Activated CD8-positive, alpha-beta memory T cell treated with anti-CD3 and anti-CD28 coated beads, Interleukin-2, amount 50 U/mL, for 24 hours (primary cell): Measurements from ENCODE around the gene SPAG17.

ENCODE experiments used
- DNase-seq: peaks from one replicate; pipeline ENCODE4 v3.0.0-alpha.2; 2020; ENCODE audit errors: extremely low read depth

The SPAG17 gene

DNA sequence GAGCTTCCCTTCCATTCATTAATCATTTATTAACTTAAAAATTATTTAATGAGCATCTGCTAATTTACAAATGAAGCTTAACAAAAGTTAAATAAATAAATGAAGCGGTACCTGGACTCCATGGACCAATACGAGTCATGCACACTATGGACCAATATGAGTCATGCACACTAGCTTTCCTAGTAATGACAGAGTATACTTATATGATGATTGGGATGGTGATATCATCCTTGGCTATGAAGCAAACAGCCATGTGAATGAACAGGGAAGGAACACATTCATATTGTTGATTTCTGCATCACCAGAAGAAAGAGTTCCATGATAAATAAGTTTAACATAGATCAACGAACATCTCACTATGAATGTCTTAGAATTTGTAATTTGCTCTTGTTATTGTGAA is 109.9 kb downstream of the SPAG17 start:
- no peak for DNase-seq

- no peak for DNase-seq
Observed at GRCh38 chr1:118073648-118074435, 111.2 kb downstream of the SPAG17 start.

GRCh38 chr1:118049981-118050380 is 135.0 kb downstream of the SPAG17 start:
- no peak for DNase-seq

DNA sequence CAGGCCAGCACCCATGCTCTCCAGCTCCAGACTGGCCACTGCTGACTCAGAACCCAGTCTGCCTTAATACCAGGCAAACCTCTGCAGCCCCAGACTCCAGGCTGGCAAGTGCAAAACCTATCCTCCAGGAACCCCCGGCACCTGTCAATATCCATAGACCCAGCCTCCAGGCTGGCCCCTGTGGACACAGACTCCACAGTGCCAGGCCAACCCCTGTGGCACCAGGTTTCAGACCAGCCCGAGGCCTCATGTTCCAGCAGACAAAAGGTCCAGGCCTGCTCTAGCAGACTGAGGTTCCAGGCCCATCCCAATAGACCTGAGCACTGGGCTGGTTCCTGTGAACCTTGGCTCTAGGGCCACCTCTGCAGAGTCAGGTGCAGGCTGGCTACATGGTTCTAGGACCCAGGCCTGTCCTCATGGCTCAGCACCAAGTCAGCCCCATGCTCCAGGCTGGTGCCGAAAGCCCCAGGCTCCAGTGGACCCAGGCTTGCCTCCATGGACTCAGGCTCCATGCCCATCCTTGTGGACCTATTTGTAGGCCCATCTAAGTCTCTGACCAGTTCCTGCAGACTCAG is 137.3 kb downstream of the SPAG17 start:
- DNase-seq: no peak

DNA sequence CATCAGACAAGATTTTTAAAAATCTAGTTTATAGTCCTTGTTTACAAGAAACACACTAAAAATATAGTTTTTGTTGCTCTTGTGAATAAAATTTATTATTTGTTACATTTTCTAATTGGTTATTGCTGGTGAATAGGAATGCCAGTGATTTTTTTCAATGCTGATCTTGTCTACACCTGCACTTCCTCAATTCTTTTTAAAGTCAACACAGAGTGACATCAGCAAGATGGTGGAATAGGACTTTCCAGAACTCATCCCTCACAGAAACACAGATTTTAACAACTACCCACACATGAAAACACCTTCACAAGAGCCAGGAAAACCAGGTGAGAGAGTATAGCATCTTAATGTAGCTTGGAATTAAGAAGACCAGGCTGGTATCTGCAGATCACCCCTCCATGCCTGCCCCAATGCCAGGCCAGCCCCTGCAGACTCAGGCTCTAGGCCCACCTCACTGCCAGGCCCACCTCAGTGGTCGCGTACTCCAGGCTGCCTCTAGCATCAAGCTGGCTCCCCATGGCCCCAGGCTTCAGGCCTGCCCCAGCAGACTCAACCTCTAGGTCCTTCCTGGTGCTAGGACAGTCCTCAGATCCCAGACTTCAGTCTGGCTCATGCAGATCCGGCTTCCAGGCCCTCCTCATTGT is 137.9 kb downstream of the SPAG17 start:
- no peak for DNase-seq

DNA sequence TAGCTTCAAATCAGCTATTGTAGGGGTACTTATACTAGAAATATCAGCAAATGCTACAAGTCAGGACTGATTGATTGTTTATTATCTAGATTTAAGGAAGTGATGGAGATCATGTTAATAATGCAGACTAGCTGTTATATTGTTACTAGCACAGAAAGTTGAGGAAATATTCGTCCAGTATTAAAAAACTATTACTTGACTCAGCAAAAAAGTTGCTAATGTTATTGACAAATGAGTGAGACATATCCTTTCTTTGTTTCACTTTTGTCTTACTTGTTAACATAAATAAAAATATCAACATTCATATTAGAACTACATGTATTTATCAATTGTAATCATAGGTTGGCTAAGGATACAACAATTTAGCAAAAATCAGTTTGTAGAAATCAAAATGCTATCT is 141.4 kb downstream of the SPAG17 start:
- no peak for DNase-seq

DNA sequence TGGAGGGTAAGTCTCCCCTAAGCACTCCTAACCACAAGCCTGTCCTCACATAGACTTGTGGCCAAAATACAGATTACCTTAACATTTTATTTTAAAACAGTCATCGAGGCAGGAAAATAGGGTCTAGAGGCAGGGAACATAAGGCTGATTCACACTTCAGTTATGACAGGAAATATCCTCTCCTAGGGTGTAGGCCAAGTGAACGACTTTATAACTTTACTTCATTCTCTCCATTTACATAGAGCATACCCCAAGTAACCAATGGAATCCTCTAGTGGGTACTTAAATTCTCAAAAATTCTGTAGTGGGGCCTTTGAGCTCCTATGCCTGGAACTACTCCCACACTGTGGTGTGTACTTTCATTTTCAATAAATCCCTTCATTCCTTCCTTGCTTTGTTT is 142.5 kb downstream of the SPAG17 start:
- no peak for DNase-seq

DNA sequence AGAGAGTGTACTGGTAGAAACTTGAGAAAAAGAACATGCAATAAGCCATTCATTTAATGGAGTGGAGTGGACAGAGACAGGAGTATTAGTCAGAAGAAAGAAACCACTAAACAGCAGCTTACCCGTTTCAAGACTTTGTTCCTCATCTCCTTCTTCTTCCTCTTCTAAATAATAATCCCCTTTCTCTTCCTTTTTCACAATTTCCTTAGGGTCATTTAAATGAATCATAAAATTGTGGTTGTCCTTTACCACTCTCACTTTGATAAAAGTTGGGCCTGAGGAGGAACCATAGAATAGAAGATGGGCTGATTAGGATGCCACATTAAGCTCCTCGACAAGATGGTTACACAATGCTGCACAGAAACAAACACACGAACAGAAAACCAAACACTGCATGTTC is 145.9 kb downstream of the SPAG17 start:
- no peak for DNase-seq

DNA sequence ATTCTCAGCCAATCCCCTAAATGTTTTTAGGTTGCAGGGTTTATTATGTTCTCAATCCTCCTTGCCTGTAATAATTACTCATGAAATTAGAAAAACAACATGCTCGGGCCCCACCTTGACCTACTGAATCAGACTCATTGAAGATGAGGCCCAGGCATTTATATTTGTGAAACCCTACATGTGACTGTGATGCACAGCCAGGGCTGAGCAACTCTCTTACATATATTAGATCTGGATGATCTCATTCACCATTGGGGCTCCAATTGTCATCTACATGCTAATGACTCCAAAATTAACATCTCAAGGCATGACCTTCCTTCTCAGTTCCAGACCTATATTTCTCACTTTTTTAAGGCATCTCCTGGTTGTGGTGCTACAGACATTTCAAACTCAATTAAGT is 152.1 kb downstream of the SPAG17 start:
- DNase-seq: no peak

- DNase-seq: no peak
Observed at GRCh38 chr1:118028267-118028666, 156.8 kb downstream of the SPAG17 start.

DNA sequence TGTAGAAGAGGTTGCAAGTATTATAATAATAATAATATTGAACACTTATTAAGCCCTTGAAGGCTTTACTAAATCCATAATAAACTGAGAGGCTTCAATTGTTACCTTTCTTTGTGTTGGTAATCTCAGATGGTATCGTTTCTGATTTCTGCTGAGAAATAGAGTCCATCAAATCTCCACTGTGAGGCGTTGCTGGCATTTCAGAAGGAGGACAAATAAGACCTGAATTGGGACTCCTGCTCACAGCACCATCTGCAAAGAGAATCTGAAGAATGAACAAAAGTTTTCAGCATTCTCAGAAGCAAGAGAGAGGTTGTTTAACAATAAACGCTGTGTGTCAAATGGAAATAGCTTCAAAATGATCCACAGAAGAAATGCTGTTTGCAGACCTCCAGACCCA is 161.8 kb downstream of the SPAG17 start:
- no peak for DNase-seq

DNA sequence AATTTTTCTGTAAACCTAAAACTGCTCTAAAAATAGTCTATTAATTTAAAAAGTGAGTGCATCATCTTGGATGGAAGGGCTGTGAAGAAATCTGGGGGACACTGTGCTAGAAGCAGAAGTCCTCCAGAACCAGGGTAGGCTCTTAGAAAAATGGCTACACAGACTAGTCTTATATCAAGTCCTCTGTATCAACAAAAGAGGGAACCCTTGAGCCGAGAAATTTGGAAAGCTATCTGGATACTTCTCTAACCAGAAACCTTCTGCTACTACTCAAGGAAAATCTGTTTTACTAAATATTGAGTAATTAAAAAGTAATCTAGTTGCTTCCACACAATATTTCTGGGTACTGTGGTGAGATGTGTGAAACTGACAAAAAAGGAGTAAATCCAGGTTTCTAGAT is 163.4 kb downstream of the SPAG17 start:
- no peak for DNase-seq

GRCh38 chr1:118018060-118018459 is 167.0 kb downstream of the SPAG17 start:
- DNase-seq: no peak

GRCh38 chr1:118013938-118014337 is 171.1 kb downstream of the SPAG17 start:
- no peak for DNase-seq

DNA sequence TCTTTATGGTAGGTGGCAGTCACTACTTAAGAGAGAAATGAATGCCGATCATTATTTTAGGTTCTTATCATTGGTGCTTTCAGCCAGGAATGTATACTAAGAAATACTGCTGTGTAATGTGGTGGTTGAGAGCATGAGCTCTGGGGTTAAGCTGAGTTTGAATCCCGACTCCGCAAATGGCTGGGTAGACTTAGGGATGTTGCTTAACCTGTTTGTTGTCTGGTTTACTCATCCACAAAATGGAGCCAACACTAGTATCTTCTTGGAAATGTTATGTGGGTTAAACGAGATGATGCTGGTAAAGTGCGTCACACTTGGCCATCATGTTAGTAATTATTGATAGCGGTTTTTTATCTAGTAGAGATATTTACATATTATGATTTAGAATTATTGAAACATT is 171.7 kb downstream of the SPAG17 start:
- no peak for DNase-seq

GRCh38 chr1:118012515-118013124 is 172.4 kb downstream of the SPAG17 start:
- no peak for DNase-seq

DNA sequence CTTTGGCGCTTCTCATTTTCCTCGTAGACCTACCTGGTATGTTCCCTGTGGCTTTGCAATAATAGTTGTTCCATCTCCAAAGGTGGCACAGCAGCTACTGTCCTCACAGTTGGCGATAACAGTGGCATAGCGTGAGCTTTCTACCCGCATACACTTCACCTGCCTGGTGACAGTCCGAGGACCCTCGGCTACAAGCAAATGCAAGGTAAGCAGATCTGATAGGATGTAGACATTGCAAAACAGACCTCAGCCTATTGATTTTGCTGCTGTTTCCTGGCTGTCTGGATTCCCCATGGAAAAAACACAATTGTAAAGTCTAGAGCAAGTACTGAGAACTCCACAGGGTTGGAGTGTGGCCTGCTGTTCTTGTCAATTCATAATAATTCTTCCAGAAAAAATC is 177.0 kb downstream of the SPAG17 start:
- no peak for DNase-seq

DNA sequence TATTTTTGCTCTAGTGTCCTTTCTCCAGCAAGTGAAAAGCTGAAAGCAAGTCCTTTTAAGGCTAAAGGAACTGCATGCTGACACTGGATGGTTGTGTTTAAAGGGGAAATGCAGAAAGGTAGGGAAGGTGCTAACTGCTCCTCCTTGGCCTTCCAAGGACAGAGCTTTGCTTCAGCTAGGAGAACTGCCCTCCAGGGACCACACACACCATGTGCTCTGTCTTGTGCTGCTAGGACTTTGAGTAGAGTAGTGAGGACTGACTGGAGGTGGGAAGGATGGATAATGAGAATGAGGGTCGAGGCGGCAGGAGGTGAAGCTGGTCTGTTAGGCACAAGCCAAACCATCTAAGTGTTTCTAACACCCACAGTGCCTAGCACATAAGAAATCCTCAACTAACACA is 177.6 kb downstream of the SPAG17 start:
- no peak for DNase-seq

- DNase-seq: no peak
Observed at GRCh38 chr1:118004312-118004711, 180.7 kb downstream of the SPAG17 start.

GRCh38 chr1:117985973-117986372 is 199.1 kb downstream of the SPAG17 start:
- DNase-seq: no peak

- DNase-seq: no peak
Observed at GRCh38 chr1:117985239-117985638, 199.8 kb downstream of the SPAG17 start.

GRCh38 chr1:117981455-117982192 is 203.4 kb downstream of the SPAG17 start:
- DNase-seq: no peak
